WTC11 (cell line): Measurements from ENCODE around the gene TJP3. TPM values are rescaled to one million over a fixed set of nuclear protein-coding genes. Genes with fewer than 3 reads are reported as not detected.

Source experiments
- ATAC-seq: fragments of 200-7000 bp; cut with Tn5 transposase; 2 replicates; pipeline ENCODE4 v1.10.0; 2021; ENCODE audit warnings: mild to moderate bottlenecking, moderate library complexity
- CTCF ChIA-PET: fragments of 300-600 bp; sonication (Branson Sonifier 250); formaldehyde crosslinking; loops from one replicate; lab custom pipeline; 2021; ENCODE audit warnings: antibody characterized with exemption; lab: Charles Lee
- POLR2A ChIA-PET: fragments of 350-600 bp; sonication (Branson Sonifier 250); formaldehyde crosslinking; loops from one replicate; lab custom pipeline; 2021; ENCODE audit warnings: antibody characterized with exemption; lab: Charles Lee
- DNase-seq: peaks from one replicate; pipeline ENCODE4 v3.0.0; 2021; ENCODE audit warnings: low spot score
- H3K27ac Mint-ChIP-seq: 2 replicates; pipeline ENCODE4 v1.8.0; 2021; ENCODE audit warnings: mixed read lengths
- H3K27me3 Mint-ChIP-seq: 2 replicates; pipeline ENCODE4 v1.8.0; 2021; ENCODE audit warnings: low read depth, mild to moderate bottlenecking, moderate library complexity, mixed read lengths
- H3K36me3 Mint-ChIP-seq: 2 replicates; pipeline ENCODE4 v1.8.0; 2021; ENCODE audit warnings: mixed read lengths
- H3K4me1 Mint-ChIP-seq: 2 replicates; pipeline ENCODE4 v1.8.0; 2022; ENCODE audit warnings: mixed read lengths
- H3K4me3 Mint-ChIP-seq: 2 replicates; pipeline ENCODE4 v1.8.0; 2021; ENCODE audit warnings: mild to moderate bottlenecking, moderate library complexity, mixed read lengths
- H3K9me3 Mint-ChIP-seq: 2 replicates; pipeline ENCODE4 v1.8.0; 2021; ENCODE audit warnings: mixed read lengths
- CREB1 ChIP-seq: sonication (generic); formaldehyde crosslinking; IDR thresholded peaks from 2 replicates; pipeline ENCODE4 v1.8.0; 2023; ENCODE audit warnings: mild to moderate bottlenecking, missing genetic modification reagents
- ESRRA ChIP-seq: sonication (generic); formaldehyde crosslinking; IDR thresholded peaks from 2 replicates; pipeline ENCODE4 v1.8.1; 2022; ENCODE audit warnings: mild to moderate bottlenecking, missing genetic modification reagents, borderline replicate concordance
- IRF2 ChIP-seq: sonication (generic); formaldehyde crosslinking; IDR thresholded peaks from 2 replicates; pipeline ENCODE4 v1.8.0; 2022; ENCODE audit warnings: low read depth, missing genetic modification reagents, borderline replicate concordance
- KAT7 ChIP-seq: sonication (generic); formaldehyde crosslinking; IDR thresholded peaks from 2 replicates; pipeline ENCODE4 v1.8.1; 2023; ENCODE audit warnings: missing genetic modification reagents, mild to moderate bottlenecking, borderline replicate concordance
- NFE2L1 ChIP-seq: sonication (generic); formaldehyde crosslinking; IDR thresholded peaks from 2 replicates; pipeline ENCODE4 v1.8.1; 2023; ENCODE audit warnings: missing genetic modification reagents
- NFYB ChIP-seq: sonication (generic); formaldehyde crosslinking; conservative IDR thresholded peaks from 2 replicates; pipeline ENCODE4 v1.8.0; 2022; ENCODE audit warnings: low read depth, missing genetic modification reagents
- NR3C1 ChIP-seq: sonication (generic); formaldehyde crosslinking; conservative IDR thresholded peaks from 2 replicates; pipeline ENCODE4 v1.8.1; 2023; ENCODE audit warnings: low read depth, mild to moderate bottlenecking, missing genetic modification reagents
- SMAD4 ChIP-seq: sonication (generic); formaldehyde crosslinking; IDR thresholded peaks from 2 replicates; pipeline ENCODE4 v1.8.0; 2022; ENCODE audit warnings: mild to moderate bottlenecking, missing genetic modification reagents
- TEAD4 ChIP-seq: sonication (generic); formaldehyde crosslinking; IDR thresholded peaks from 2 replicates; pipeline ENCODE4 v1.8.0; 2022; ENCODE audit warnings: mild to moderate bottlenecking, missing genetic modification reagents
- ZNF121 ChIP-seq: sonication (generic); formaldehyde crosslinking; IDR thresholded peaks from 2 replicates; pipeline ENCODE4 v1.8.0; 2023; ENCODE audit warnings: missing genetic modification reagents
- ZNF317 ChIP-seq: sonication (generic); formaldehyde crosslinking; IDR thresholded peaks from 2 replicates; pipeline ENCODE4 v1.8.1; 2023; ENCODE audit warnings: low read depth, mild to moderate bottlenecking, moderate library complexity, missing genetic modification reagents, borderline replicate concordance
- ZNF396 ChIP-seq: fragments of 250-450 bp; sonication (Bioruptor Pico); IDR thresholded peaks from 2 replicates; pipeline ENCODE4 v1.8.0; 2021; ENCODE audit warnings: mild to moderate bottlenecking, moderate library complexity, borderline replicate concordance
- ZNF423 ChIP-seq: fragments of 250-450 bp; sonication (Bioruptor Pico); IDR thresholded peaks from 2 replicates; pipeline ENCODE4 v2.1.2; 2022; ENCODE audit warnings: mild to moderate bottlenecking, moderate library complexity
- ZNF512 ChIP-seq: sonication (generic); formaldehyde crosslinking; IDR thresholded peaks from 2 replicates; pipeline ENCODE4 v1.8.1; 2022; ENCODE audit warnings: missing genetic modification reagents, borderline replicate concordance
- total RNA-seq: library from RNA; stranded (reverse); gene quantifications from 3 replicates; pipeline ENCODE4 v1.2.3, GENCODE V29; 2021
- TF ChIP-seq, protein P1 (sequence below): sonication (generic); formaldehyde crosslinking; IDR thresholded peaks from 2 replicates; pipeline ENCODE4 v1.8.1; 2023; ENCODE audit warnings: mild to moderate bottlenecking, moderate library complexity, missing genetic modification reagents
- TF ChIP-seq, protein P2 (sequence below): sonication (generic); formaldehyde crosslinking; IDR thresholded peaks from 2 replicates; pipeline ENCODE4 v1.8.0; 2023; ENCODE audit warnings: missing genetic modification reagents
- TF ChIP-seq, protein P3 (sequence below): sonication (generic); formaldehyde crosslinking; IDR thresholded peaks from 2 replicates; pipeline ENCODE4 v1.8.0; 2022; ENCODE audit warnings: mild to moderate bottlenecking, missing genetic modification reagents
- TF ChIP-seq, protein P4 (sequence below): sonication (generic); formaldehyde crosslinking; IDR thresholded peaks from 2 replicates; pipeline ENCODE4 v1.8.0; 2022; ENCODE audit warnings: mild to moderate bottlenecking, missing genetic modification reagents
- TF ChIP-seq, protein P5 (sequence below): fragments of 250-450 bp; sonication (Bioruptor Pico); IDR thresholded peaks from 2 replicates; pipeline ENCODE4 v1.9.0; 2021; ENCODE audit warnings: mild to moderate bottlenecking
- TF ChIP-seq, protein P6 (sequence below): fragments of 250-450 bp; sonication (Bioruptor Pico); IDR thresholded peaks from 2 replicates; pipeline ENCODE4 v1.9.0; 2021; ENCODE audit warnings: mild to moderate bottlenecking
- TF ChIP-seq, protein P7 (sequence below): sonication (generic); formaldehyde crosslinking; IDR thresholded peaks from 2 replicates; pipeline ENCODE4 v1.8.0; 2023; ENCODE audit warnings: mild to moderate bottlenecking, missing genetic modification reagents

The TJP3 gene
- total RNA-seq, 1 experiment from 2014 or later, result 36.2 TPM

DNA sequence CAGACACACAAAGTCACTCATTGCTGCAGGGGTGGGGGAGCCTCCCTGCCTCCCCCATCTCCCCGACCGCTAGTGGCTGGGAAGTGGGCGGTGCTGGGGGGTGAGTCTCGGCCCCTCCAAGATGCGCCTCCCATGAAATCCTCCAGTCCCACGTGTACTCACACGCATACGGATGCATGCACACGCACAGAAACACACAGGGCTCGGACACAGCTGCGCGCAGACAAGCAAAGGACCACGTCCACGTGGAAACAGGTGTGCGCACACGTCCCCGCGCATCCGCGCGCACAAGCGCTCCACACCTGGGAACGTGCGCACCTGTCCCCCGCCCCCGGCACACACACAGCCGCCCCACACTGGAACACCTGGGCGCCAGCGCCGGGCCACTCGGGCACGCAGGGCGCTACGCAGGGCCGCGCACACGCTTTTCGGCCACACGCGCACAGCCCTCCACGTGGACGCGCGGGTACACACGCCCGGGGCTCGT lies 77.3 kb downstream of the TJP3 start:
- Mint-ChIP-seq H3K27me3 (peaks cover 21% of the 10 kb centered on the region), H3K4me1 (peaks cover 7% of the 10 kb centered on the region), H3K4me3 (peak overlapping the region; percentile 75), H3K9me3 (peaks cover 18% of the 10 kb centered on the region)
- TF ChIP-seq, protein P1, sequence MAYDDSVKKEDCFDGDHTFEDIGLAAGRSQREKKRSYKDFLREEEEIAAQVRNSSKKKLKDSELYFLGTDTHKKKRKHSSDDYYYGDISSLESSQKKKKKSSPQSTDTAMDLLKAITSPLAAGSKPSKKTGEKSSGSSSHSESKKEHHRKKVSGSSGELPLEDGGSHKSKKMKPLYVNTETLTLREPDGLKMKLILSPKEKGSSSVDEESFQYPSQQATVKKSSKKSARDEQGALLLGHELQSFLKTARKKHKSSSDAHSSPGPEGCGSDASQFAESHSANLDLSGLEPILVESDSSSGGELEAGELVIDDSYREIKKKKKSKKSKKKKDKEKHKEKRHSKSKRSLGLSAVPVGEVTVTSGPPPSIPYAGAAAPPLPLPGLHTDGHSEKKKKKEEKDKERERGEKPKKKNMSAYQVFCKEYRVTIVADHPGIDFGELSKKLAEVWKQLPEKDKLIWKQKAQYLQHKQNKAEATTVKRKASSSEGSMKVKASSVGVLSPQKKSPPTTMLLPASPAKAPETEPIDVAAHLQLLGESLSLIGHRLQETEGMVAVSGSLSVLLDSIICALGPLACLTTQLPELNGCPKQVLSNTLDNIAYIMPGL, result peak; percentile 52; the same call in 1 of the 2 replicates
- TF ChIP-seq, protein P2, sequence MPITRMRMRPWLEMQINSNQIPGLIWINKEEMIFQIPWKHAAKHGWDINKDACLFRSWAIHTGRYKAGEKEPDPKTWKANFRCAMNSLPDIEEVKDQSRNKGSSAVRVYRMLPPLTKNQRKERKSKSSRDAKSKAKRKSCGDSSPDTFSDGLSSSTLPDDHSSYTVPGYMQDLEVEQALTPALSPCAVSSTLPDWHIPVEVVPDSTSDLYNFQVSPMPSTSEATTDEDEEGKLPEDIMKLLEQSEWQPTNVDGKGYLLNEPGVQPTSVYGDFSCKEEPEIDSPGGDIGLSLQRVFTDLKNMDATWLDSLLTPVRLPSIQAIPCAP, result no peak
- TF ChIP-seq KAT7 (CRISPR knock-in tag) (0 out of 2 replicates have a peak, but pooled peaks have one; percentile 19), ZNF512 (CRISPR knock-in tag) (no peak), NFYB (CRISPR knock-in tag) (no peak), ZNF121 (CRISPR knock-in tag) (no peak), NR3C1 (no peak), ZNF423 (CRISPR knock-in tag) (no peak)
- TF ChIP-seq, protein P3, sequence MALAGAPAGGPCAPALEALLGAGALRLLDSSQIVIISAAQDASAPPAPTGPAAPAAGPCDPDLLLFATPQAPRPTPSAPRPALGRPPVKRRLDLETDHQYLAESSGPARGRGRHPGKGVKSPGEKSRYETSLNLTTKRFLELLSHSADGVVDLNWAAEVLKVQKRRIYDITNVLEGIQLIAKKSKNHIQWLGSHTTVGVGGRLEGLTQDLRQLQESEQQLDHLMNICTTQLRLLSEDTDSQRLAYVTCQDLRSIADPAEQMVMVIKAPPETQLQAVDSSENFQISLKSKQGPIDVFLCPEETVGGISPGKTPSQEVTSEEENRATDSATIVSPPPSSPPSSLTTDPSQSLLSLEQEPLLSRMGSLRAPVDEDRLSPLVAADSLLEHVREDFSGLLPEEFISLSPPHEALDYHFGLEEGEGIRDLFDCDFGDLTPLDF (CRISPR knock-in tag), result 0 out of 2 replicates have a peak, but pooled peaks have one; percentile 26
- TF ChIP-seq, protein P4, sequence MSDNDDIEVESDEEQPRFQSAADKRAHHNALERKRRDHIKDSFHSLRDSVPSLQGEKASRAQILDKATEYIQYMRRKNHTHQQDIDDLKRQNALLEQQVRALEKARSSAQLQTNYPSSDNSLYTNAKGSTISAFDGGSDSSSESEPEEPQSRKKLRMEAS (CRISPR knock-in tag), result peak; percentile 64; the same call in 1 of the 2 replicates
- TF ChIP-seq, protein P5, sequence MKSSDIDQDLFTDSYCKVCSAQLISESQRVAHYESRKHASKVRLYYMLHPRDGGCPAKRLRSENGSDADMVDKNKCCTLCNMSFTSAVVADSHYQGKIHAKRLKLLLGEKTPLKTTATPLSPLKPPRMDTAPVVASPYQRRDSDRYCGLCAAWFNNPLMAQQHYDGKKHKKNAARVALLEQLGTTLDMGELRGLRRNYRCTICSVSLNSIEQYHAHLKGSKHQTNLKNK (CRISPR knock-in tag), result no peak
- TF ChIP-seq, all 79 proteins: peak for 4
- ChIA-PET CTCF (interaction anchor here (0.7 to 2.7 kb wide), 7 partner anchors 10 to 202 kb away, joined by 3 to 13 read pairs (median 5); partner anchors contain the start of genes ATCAY and MRPL54), POLR2A (interaction anchor here (0.5 kb wide), 1 partner anchor 205 kb away, joined by 3 read pairs; no protein-coding TSS in a partner anchor)
- no peak for DNase-seq
- Mint-ChIP-seq H3K36me3 (peaks cover 21% of the 10 kb centered on the region), H3K27ac (no peak overlapping the region)
- ATAC-seq, result no peak

- Mint-ChIP-seq H3K4me3 (peak within 1 kb of the TSS; percentile 75), H3K27me3 (peaks cover 28% of the 10 kb centered on the region), H3K36me3 (peaks cover 18% of the 10 kb centered on the region), H3K9me3 (peaks cover 14% of the 10 kb centered on the region), H3K4me1 (peaks cover 7% of the 10 kb centered on the region), H3K27ac (no peak within 1 kb of the TSS)
- ChIA-PET CTCF (interaction anchor here (0.9 to 1.0 kb wide), 3 partner anchors 17 to 94 kb away, joined by 3 to 5 read pairs (median 3); partner anchors contain the start of genes APBA3, ATCAY and MRPL54), POLR2A (interaction anchor here (0.5 kb wide), 1 partner anchor 255 kb away, joined by 4 read pairs; no protein-coding TSS in a partner anchor)
- ATAC-seq (peak; percentile 29), DNase-seq (peak; percentile 41)
- TF ChIP-seq CREB1, result no peak
- no peak for TF ChIP-seq ZNF317
- no peak for TF ChIP-seq NFE2L1
- no peak for TF ChIP-seq KAT7 (CRISPR knock-in tag)
- TF ChIP-seq ESRRA, result no peak
- TF ChIP-seq, protein P6, sequence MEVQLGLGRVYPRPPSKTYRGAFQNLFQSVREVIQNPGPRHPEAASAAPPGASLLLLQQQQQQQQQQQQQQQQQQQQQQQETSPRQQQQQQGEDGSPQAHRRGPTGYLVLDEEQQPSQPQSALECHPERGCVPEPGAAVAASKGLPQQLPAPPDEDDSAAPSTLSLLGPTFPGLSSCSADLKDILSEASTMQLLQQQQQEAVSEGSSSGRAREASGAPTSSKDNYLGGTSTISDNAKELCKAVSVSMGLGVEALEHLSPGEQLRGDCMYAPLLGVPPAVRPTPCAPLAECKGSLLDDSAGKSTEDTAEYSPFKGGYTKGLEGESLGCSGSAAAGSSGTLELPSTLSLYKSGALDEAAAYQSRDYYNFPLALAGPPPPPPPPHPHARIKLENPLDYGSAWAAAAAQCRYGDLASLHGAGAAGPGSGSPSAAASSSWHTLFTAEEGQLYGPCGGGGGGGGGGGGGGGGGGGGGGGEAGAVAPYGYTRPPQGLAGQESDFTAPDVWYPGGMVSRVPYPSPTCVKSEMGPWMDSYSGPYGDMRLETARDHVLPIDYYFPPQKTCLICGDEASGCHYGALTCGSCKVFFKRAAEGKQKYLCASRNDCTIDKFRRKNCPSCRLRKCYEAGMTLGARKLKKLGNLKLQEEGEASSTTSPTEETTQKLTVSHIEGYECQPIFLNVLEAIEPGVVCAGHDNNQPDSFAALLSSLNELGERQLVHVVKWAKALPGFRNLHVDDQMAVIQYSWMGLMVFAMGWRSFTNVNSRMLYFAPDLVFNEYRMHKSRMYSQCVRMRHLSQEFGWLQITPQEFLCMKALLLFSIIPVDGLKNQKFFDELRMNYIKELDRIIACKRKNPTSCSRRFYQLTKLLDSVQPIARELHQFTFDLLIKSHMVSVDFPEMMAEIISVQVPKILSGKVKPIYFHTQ (CRISPR knock-in tag), result no peak
- TF ChIP-seq SMAD4 (CRISPR knock-in tag), result no peak
- TF ChIP-seq, protein P7, sequence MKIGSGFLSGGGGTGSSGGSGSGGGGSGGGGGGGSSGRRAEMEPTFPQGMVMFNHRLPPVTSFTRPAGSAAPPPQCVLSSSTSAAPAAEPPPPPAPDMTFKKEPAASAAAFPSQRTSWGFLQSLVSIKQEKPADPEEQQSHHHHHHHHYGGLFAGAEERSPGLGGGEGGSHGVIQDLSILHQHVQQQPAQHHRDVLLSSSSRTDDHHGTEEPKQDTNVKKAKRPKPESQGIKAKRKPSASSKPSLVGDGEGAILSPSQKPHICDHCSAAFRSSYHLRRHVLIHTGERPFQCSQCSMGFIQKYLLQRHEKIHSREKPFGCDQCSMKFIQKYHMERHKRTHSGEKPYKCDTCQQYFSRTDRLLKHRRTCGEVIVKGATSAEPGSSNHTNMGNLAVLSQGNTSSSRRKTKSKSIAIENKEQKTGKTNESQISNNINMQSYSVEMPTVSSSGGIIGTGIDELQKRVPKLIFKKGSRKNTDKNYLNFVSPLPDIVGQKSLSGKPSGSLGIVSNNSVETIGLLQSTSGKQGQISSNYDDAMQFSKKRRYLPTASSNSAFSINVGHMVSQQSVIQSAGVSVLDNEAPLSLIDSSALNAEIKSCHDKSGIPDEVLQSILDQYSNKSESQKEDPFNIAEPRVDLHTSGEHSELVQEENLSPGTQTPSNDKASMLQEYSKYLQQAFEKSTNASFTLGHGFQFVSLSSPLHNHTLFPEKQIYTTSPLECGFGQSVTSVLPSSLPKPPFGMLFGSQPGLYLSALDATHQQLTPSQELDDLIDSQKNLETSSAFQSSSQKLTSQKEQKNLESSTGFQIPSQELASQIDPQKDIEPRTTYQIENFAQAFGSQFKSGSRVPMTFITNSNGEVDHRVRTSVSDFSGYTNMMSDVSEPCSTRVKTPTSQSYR (CRISPR knock-in tag), result no peak
- TF ChIP-seq IRF2, result no peak
- TF ChIP-seq TEAD4 (CRISPR knock-in tag), result no peak
- TF ChIP-seq ZNF396, result no peak
Observed at GRCh38 chr19:3785938-3786824, 78.0 kb downstream of the TJP3 start, which contains the start of gene MATK. TSS of gene MATK (minus strand) at chr19:3786381. CDS start at chr19:3785135, 1,246 bp downstream.
